BE2C (cell line): ENCODE results near the gene KLHL34.

Experiments
- DNase-seq: peaks from one replicate; pipeline ENCODE4 v3.0.0-alpha.2; 2020
- H3K27me3 ChIP-seq: fragments of 250-450 bp; sonication (Bioruptor Pico); 2 replicates; pipeline ENCODE4 v1.5.1; 2020; ENCODE audit warnings: mild to moderate bottlenecking
- H3K36me3 ChIP-seq: fragments of 250-450 bp; sonication (Bioruptor Pico); 2 replicates; pipeline ENCODE4 v1.5.1; 2020; ENCODE audit warnings: mild to moderate bottlenecking
- H3K4me1 ChIP-seq: fragments of 250-450 bp; sonication (Bioruptor Pico); 2 replicates; pipeline ENCODE4 v1.5.1; 2020
- H3K4me3 ChIP-seq: 2 replicates; pipeline ENCODE4 v1.5.1; 2011; ENCODE audit warnings: low read depth, low read length
- H3K9me3 ChIP-seq: fragments of 250-450 bp; sonication (Bioruptor Pico); 2 replicates; pipeline ENCODE4 v1.5.1; 2020
- TF ChIP-seq, protein P1 (sequence below): IDR thresholded peaks from 2 replicates; pipeline ENCODE4 v1.5.1; 2012; ENCODE audit warnings: mild to moderate bottlenecking, low read depth, low read length

KLHL34 gene

DNA sequence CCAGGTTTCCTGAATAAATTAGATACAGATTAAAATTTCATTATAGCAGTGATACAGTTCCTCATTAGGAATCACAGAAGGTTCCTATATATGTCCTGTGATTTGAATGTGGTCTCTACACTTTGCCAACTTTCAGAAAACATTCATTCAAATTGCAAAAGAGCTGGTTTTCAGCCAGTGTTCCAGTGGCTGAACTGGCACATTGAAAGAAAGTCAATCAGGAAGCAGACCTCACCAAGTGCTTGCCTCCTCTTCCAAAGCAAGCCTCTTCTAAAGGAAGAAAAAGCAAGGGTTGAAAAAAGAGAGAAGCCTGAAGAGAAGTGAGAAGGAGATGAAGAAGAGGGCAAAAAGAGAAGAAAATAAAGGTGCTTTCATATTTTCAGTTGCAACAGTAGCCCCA, 12.7 kb downstream of the KLHL34 start:
- no peaks in the 10 kb centered on the region for H3K27me3 ChIP-seq
- H3K4me1 ChIP-seq, result no peaks in the 10 kb centered on the region
- DNase-seq, result no peak
- no peaks in the 10 kb centered on the region for H3K9me3 ChIP-seq
- H3K4me3 ChIP-seq, result no peak overlapping the region
- H3K36me3 ChIP-seq, result no peaks in the 10 kb centered on the region
- TF ChIP-seq, protein P1, sequence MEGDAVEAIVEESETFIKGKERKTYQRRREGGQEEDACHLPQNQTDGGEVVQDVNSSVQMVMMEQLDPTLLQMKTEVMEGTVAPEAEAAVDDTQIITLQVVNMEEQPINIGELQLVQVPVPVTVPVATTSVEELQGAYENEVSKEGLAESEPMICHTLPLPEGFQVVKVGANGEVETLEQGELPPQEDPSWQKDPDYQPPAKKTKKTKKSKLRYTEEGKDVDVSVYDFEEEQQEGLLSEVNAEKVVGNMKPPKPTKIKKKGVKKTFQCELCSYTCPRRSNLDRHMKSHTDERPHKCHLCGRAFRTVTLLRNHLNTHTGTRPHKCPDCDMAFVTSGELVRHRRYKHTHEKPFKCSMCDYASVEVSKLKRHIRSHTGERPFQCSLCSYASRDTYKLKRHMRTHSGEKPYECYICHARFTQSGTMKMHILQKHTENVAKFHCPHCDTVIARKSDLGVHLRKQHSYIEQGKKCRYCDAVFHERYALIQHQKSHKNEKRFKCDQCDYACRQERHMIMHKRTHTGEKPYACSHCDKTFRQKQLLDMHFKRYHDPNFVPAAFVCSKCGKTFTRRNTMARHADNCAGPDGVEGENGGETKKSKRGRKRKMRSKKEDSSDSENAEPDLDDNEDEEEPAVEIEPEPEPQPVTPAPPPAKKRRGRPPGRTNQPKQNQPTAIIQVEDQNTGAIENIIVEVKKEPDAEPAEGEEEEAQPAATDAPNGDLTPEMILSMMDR, result no peak

DNA sequence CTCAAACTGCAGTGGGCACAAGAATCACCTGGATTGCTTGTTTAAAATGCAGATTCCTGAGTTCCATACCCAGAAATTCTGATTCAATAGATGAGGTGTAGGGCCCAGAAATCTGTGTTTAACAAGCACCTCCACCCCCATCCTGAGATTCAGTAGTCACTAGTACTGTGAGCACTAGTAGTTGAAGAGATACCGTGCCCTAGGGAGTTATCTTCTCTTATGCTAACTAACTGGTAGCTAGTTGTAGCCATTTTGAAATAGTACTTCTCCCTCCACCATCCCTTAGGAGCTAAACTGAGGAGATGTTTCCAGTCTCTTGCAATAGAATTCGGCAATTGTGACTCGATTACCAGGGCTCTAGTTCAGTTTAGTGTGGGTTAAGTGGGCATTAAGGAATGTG, 18.4 kb downstream of the KLHL34 start:
- no peak for DNase-seq
- no peak overlapping the region for H3K4me3 ChIP-seq
- no peaks in the 10 kb centered on the region for H3K9me3 ChIP-seq
- H3K36me3 ChIP-seq, result no peaks in the 10 kb centered on the region
- H3K27me3 ChIP-seq, result no peaks in the 10 kb centered on the region
- no peaks in the 10 kb centered on the region for H3K4me1 ChIP-seq
- TF ChIP-seq, protein P1, result no peak

- H3K4me1 ChIP-seq, result no peaks in the 10 kb centered on the region
- TF ChIP-seq, protein P1, result no peak
- DNase-seq, result no peak
Measured at GRCh38 chrX:21638311-21638710, 19.8 kb downstream of the KLHL34 start.

GRCh38 chrX:21632027-21632426, 26.1 kb downstream of the KLHL34 start:
- Histone ChIP-seq H3K4me1 (no peaks in the 10 kb centered on the region), H3K4me3 (no peak overlapping the region), H3K9me3 (no peaks in the 10 kb centered on the region), H3K27me3 (no peaks in the 10 kb centered on the region), H3K36me3 (no peaks in the 10 kb centered on the region)
- no peak for DNase-seq
- TF ChIP-seq, protein P1, result no peak

More at GRCh38 chrX:21638311-21638710, 19.8 kb downstream of the KLHL34 start:
- no peaks in the 10 kb centered on the region for H3K27me3 ChIP-seq
- H3K36me3 ChIP-seq, result no peaks in the 10 kb centered on the region
- H3K4me3 ChIP-seq, result no peak overlapping the region
- no peaks in the 10 kb centered on the region for H3K9me3 ChIP-seq

GRCh38 chrX:21623778-21624501, 34.2 kb downstream of the KLHL34 start:
- Histone ChIP-seq H3K4me3 (no peak overlapping the region), H3K36me3 (no peaks in the 10 kb centered on the region), H3K9me3 (no peaks in the 10 kb centered on the region), H3K4me1 (no peaks in the 10 kb centered on the region), H3K27me3 (no peaks in the 10 kb centered on the region)
- TF ChIP-seq, protein P1, result no peak
- no peak for DNase-seq

DNA sequence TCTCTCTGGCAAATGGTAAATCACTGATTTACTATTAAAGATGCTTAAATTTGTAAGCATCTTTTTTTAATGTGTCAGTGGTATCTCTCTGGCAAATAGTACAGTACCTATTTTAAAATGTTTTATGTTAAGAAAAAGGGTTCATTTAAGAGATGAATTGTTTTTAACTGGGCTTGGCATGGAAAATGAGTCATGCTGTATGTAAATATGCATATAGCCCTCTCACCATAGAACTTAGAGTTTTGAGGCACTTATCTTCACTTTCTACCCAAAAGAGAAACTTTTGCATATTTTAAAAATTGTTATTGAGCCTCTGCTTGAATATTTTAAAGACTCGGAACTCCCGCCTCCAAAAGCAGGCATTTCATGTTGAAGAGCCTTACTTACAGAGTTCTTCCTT, 37.9 kb downstream of the KLHL34 start:
- Histone ChIP-seq H3K4me1 (no peaks in the 10 kb centered on the region), H3K4me3 (no peak overlapping the region), H3K9me3 (no peaks in the 10 kb centered on the region), H3K36me3 (no peaks in the 10 kb centered on the region), H3K27me3 (no peaks in the 10 kb centered on the region)
- DNase-seq, result no peak
- TF ChIP-seq, protein P1, result no peak
